ENCODE measurements around the gene OR10V1.

DNA sequence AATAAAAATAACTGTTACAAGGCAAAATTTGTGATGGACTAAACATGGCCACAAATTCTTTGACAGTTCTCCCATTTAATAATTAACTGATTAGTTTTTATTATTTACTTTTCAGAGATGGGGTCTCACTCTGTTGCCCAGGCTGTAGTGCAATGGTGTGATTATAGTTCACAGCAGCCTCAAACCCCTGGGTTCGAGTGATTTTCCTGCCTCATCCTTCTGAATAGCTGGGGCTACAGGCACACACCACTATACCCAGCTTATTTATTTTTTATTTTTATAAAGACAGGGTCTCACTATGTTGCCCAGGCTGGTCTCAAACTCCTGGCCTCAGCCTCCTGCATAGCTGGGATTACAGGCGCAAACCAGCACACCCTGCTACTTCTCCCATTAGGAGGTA, 40.4 kb downstream of the OR10V1 start:
- TF ChIP-seq, protein P1, sequence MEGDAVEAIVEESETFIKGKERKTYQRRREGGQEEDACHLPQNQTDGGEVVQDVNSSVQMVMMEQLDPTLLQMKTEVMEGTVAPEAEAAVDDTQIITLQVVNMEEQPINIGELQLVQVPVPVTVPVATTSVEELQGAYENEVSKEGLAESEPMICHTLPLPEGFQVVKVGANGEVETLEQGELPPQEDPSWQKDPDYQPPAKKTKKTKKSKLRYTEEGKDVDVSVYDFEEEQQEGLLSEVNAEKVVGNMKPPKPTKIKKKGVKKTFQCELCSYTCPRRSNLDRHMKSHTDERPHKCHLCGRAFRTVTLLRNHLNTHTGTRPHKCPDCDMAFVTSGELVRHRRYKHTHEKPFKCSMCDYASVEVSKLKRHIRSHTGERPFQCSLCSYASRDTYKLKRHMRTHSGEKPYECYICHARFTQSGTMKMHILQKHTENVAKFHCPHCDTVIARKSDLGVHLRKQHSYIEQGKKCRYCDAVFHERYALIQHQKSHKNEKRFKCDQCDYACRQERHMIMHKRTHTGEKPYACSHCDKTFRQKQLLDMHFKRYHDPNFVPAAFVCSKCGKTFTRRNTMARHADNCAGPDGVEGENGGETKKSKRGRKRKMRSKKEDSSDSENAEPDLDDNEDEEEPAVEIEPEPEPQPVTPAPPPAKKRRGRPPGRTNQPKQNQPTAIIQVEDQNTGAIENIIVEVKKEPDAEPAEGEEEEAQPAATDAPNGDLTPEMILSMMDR (IDR thresholded peaks at IDR 0.05; ENCODE audit: low read length): no peak
- TF ChIP-seq EZH2 (optimal IDR thresholded peaks at IDR 0.05; ENCODE audit: low read depth, low read length): no peak
